ENCODE data around the gene CFAP119.

DNA sequence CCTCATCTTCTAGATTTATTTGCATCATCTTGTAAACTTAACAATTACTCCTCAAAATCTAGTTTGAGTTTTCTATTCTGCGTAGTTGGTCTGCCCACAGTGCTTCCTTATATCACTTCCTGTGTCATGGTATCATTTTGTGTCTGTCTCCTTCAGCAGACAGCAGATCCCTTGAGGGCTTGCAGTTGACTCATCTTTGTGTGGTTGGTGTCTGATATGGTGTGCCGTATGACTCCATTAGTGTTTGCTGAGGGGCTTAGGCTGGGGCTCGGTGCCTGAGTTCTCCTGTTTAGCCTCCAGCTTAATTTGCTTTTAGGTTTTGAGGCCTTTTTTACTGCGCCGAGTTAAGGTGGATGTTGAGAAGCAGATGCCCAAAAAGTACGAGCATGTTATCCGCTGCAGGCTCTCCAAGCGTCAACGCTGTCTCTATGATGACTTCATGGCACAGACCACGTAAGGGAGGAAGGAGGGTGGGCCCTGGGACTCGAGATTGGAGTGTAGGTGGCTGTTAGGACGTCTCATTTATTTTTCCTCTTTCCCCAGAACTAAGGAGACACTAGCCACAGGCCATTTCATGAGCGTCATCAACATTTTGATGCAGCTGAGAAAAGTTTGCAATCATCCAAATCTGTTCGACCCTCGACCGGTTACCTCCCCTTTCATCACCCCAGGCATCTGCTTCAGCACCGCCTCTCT lies 46.0 kb downstream of the CFAP119 start:
- TF ChIP-seq, protein P1, sequence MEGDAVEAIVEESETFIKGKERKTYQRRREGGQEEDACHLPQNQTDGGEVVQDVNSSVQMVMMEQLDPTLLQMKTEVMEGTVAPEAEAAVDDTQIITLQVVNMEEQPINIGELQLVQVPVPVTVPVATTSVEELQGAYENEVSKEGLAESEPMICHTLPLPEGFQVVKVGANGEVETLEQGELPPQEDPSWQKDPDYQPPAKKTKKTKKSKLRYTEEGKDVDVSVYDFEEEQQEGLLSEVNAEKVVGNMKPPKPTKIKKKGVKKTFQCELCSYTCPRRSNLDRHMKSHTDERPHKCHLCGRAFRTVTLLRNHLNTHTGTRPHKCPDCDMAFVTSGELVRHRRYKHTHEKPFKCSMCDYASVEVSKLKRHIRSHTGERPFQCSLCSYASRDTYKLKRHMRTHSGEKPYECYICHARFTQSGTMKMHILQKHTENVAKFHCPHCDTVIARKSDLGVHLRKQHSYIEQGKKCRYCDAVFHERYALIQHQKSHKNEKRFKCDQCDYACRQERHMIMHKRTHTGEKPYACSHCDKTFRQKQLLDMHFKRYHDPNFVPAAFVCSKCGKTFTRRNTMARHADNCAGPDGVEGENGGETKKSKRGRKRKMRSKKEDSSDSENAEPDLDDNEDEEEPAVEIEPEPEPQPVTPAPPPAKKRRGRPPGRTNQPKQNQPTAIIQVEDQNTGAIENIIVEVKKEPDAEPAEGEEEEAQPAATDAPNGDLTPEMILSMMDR (IDR thresholded peaks at IDR 0.05; ENCODE audit: low read depth, low read length), result no peak
- TF ChIP-seq EZH2phosphoT487 (IDR thresholded peaks at IDR 0.05; ENCODE audit: low read depth), result no peak
